Measurements from ENCODE around the gene TFCP2L1.
A peak's percentile ranks its signal among the peaks of the same experiment; 100 is the strongest.
"Not testable (repeated sequence)": the region's sequence is repeated elsewhere in the genome, so short reads cannot be mapped to it uniquely, and the experiment has no call there.

Gene TFCP2L1

DNA sequence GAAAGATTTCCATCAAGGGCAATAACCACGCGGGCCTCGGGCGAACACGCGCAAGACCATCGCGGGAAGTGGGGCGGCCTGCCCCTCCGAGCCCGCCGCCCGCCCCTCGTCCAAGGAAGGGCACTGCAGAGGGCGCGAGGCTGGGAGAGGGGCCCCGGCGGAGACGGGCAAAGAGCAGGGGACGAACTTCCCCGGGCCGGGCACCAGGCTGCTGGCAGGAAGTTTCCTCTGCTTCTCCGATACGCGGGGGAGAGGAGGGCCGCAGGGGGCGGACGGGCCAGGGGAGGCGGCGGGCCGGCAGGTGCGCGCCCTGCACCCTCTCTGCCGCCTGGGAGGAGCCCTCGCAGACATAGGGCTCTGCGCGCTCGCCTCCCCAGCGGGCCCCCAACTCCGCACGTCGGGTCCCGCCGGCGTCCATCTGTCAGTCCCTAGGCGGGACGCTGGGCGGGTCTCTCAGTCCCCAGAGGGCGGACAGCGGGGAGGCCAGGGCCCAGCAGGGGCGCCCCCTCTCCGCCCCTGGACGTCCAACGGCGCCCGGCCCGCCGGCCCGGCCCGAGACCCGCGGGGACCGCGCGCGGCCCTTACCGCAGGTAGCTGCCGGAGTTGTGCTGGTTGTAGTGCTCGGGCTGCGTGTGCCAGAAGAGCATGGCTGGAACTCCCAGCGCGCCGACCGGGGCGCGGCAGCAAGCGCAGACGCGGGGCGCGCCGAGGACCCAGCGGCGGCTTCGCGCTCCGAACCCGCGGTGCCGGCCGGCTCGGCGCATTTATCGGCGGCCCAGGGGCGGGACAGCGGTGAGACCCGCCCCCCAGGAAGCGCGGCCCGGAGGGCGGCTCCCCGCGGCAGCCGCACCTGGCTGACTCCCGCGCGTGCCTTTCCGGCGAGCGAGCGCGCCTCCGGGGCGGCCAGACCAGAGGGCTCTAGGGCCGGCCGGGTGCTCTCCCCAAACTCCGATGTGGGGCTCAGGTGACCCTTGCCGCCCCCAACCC is at the start of gene TFCP2L1:
Gene TFCP2L1 (minus strand): TSS at position 740 of the 987 bp plus-strand sequence. CDS start 93 bp downstream, at position 647.
- DNase-seq (ENCODE audit: low spot score in 2 of 2) (peak; percentile 14 to 52), ATAC-seq (ENCODE audit: low read depth) (peak; percentile 84)
- no peaks in the 10 kb centered on the region for H3K9me3 Mint-ChIP-seq
- H3K27ac Mint-ChIP-seq = peak within 1 kb of the TSS; percentile 92
- H3K27me3 Mint-ChIP-seq = peaks cover 7% of the 10 kb centered on the region
- peak within 1 kb of the TSS; percentile 85 for H3K4me3 Mint-ChIP-seq
- H3K4me1 Mint-ChIP-seq = peaks cover 13% of the 10 kb centered on the region
- H3K36me3 Mint-ChIP-seq = no peaks in the 10 kb centered on the region

DNA sequence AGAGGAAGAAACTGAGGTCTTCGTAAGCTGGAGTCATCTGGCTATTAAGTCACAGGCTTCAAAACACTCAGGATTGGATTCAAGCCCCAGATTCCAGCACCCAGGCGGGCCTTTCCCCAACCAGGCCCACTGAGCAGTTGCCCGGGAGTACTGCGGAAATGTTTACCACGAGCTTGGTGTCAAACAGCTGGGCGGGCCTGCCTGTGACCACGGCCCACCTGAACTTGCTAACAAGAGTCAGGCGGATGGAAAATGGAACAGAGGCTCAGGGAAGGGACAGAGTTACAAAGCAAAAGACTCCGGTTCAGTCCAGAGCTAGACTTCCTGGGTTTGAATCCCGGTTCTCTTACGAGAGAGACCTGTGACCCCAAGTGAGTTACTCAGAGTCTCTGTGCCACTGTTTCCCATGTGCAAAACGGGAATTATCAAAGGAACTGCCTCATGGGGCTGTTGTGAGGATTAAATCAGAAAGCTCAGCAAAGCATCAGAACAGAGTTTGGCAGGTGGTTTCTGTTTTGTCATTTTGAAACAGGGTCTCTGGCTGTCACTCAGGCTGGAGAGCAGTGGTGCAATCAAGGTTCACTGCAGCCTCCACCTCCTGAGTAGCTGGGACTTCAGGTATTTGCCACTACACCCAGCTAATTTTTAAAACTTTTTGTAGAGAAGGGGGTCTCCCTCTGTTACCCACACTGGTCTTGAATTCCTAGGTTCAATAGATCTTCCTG is 49.0 kb upstream of the TFCP2L1 start:
- ATAC-seq (ENCODE audit: low read depth) (no peak), DNase-seq (ENCODE audit: low spot score in 2 of 2) (no peak)
- Mint-ChIP-seq H3K4me3 (no peak overlapping the region), H3K27ac (no peak overlapping the region), H3K9me3 (no peaks in the 10 kb centered on the region), H3K4me1 (no peaks in the 10 kb centered on the region), H3K27me3 (peaks cover 9% of the 10 kb centered on the region), H3K36me3 (peaks cover 2% of the 10 kb centered on the region)

DNA sequence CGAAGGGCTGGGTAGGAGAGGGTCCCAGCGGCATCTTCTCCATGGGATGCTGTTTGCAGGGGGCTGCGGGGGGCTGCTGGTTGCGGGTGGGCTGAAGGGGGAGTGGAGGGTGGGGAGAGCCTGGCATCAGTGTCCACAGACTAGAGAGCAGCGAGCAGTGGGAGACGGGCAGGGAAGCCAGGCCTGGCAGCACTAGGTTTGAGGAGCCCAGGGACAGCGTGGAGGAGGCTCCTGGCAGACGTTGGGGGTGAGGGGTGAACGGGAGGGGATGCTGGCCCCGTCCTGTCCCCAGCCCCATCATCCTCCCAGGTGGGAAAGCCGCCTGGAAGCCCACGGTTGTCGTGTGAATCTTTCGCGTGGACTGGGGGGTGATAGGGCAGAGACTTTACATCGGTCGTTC is 48.2 kb upstream of the TFCP2L1 start:
- peaks cover 2% of the 10 kb centered on the region for H3K36me3 Mint-ChIP-seq
- peaks cover 9% of the 10 kb centered on the region for H3K27me3 Mint-ChIP-seq
- no peak for ATAC-seq (ENCODE audit: low read depth)
- no peaks in the 10 kb centered on the region for H3K4me1 Mint-ChIP-seq
- H3K27ac Mint-ChIP-seq = no peak overlapping the region
- DNase-seq (ENCODE audit: low spot score in 2 of 2) = no peak
- H3K4me3 Mint-ChIP-seq = no peak overlapping the region
- no peaks in the 10 kb centered on the region for H3K9me3 Mint-ChIP-seq

DNA sequence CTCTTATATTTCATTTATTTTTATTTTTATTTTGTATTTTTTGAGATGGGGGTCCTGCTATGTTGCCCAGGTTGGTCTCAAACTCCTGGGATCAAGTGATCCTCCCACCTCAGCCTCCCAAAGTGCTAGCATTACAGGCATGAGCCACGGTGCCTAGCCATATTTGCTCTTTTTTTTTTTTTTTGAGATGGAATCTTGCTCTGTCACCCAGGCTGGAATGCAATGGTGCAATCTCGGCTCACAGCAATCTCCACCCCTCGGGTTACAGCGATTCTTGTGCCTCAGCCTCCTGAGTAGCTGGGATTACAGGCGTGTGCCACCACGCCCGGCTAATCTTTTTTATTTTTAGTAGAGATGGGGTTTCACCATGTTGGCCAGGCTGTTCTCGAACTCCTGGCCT is 46.3 kb upstream of the TFCP2L1 start:
- H3K36me3 Mint-ChIP-seq; H3K9me3 Mint-ChIP-seq; DNase-seq (ENCODE audit: low spot score in 2 of 2); ATAC-seq (ENCODE audit: low read depth); H3K4me1 Mint-ChIP-seq; H3K4me3 Mint-ChIP-seq; H3K27me3 Mint-ChIP-seq; H3K27ac Mint-ChIP-seq: not testable (repeated sequence)

DNA sequence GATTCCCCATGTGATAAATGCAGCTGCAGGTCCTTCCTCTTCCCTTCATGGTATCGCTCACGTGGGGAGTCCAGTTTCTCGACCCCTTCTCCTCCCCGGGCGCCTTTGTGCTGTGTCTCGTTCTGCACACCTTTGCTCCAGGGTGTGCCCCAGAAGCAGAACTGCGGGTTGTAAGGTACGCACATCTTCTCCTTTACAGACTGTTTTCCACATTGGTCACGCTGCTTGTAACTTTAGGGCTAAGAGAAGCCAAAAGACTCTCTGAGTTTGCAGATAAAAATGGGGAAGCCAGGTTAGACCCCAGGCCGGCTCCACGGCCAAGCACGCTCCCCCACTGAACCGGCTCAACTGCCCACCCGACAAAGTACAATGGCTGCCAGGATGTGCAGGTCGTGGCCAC is 45.9 kb upstream of the TFCP2L1 start:
- ATAC-seq (ENCODE audit: low read depth) = no peak
- Mint-ChIP-seq H3K4me3 (no peak overlapping the region), H3K36me3 (no peaks in the 10 kb centered on the region), H3K27me3 (peaks cover 9% of the 10 kb centered on the region), H3K4me1 (no peaks in the 10 kb centered on the region), H3K9me3 (no peaks in the 10 kb centered on the region), H3K27ac (no peak overlapping the region)
- no peak for DNase-seq (ENCODE audit: low spot score in 2 of 2)

DNA sequence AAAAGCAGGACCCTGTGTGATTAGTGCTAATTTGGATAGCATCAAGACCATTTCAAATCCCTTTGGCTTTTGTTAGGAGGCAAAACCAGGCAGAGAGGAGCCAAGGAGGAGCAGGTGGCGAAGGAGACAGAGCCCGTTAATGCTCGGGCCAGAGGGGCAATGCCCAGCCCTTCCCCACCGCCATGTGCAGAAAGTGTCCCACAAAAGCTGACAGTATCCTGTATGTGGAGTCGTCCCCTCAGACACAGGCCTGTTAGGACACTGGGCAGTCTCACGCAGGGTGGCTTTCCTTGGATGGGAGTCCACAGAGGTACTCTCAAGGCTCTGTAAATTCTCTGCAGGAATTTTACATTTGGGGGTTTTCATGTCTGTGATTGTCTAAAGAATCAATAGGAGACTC is 44.8 kb upstream of the TFCP2L1 start:
- Mint-ChIP-seq H3K27ac (no peak overlapping the region), H3K4me1 (no peaks in the 10 kb centered on the region), H3K4me3 (no peak overlapping the region), H3K9me3 (no peaks in the 10 kb centered on the region), H3K36me3 (no peaks in the 10 kb centered on the region), H3K27me3 (peaks cover 12% of the 10 kb centered on the region)
- DNase-seq (ENCODE audit: low spot score in 2 of 2) (no peak), ATAC-seq (ENCODE audit: low read depth) (no peak)

- no peak overlapping the region for H3K27ac Mint-ChIP-seq
- H3K36me3 Mint-ChIP-seq = no peaks in the 10 kb centered on the region
- no peak for DNase-seq (ENCODE audit: low spot score in 2 of 2)
- no peak overlapping the region for H3K4me3 Mint-ChIP-seq
- H3K4me1 Mint-ChIP-seq = no peaks in the 10 kb centered on the region
- H3K9me3 Mint-ChIP-seq = no peaks in the 10 kb centered on the region
- H3K27me3 Mint-ChIP-seq = peaks cover 12% of the 10 kb centered on the region
- ATAC-seq (ENCODE audit: low read depth) = no peak
Measured at GRCh38 chr2:121326628-121327027, 41.6 kb upstream of the TFCP2L1 start.

- no peaks in the 10 kb centered on the region for H3K4me1 Mint-ChIP-seq
- ATAC-seq (ENCODE audit: low read depth) = no peak
- H3K27me3 Mint-ChIP-seq = peaks cover 7% of the 10 kb centered on the region
- DNase-seq (ENCODE audit: low spot score in 2 of 2) = no peak
- H3K36me3 Mint-ChIP-seq = no peaks in the 10 kb centered on the region
- H3K27ac Mint-ChIP-seq = no peak overlapping the region
- H3K4me3 Mint-ChIP-seq = no peak overlapping the region
- no peaks in the 10 kb centered on the region for H3K9me3 Mint-ChIP-seq
Measured at GRCh38 chr2:121324601-121325000, 39.6 kb upstream of the TFCP2L1 start.

DNA sequence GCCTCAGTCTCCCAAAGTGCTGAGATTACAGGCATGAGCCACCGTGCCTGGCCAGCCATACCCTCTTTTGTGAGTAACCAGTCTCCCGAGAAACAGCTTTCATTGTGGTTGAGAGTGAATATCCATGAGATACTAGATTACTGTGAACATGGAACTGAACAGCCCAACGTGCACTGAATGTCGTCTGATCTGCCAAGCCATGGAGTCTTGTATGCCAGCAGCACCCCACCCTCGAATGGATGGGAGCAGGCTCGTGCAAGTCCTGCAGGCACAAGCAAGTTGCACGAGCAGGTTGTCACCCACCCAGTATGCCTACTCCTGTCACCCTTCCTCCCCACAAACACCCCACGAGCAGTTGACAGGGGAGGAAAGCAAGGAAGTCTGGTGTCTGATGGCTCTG is 36.5 kb upstream of the TFCP2L1 start:
- ATAC-seq (ENCODE audit: low read depth) = no peak
- Mint-ChIP-seq H3K27ac (no peak overlapping the region), H3K27me3 (peaks cover 3% of the 10 kb centered on the region), H3K4me1 (no peaks in the 10 kb centered on the region), H3K9me3 (no peaks in the 10 kb centered on the region), H3K4me3 (no peak overlapping the region), H3K36me3 (no peaks in the 10 kb centered on the region)
- DNase-seq (ENCODE audit: low spot score in 2 of 2) = no peak

GRCh38 chr2:121319941-121320340 is 34.9 kb upstream of the TFCP2L1 start:
- DNase-seq (ENCODE audit: low spot score in 2 of 2) (no peak), ATAC-seq (ENCODE audit: low read depth) (no peak)
- Mint-ChIP-seq H3K9me3 (no peaks in the 10 kb centered on the region), H3K27me3 (no peaks in the 10 kb centered on the region), H3K4me3 (no peak overlapping the region), H3K27ac (no peak overlapping the region), H3K36me3 (no peaks in the 10 kb centered on the region), H3K4me1 (no peaks in the 10 kb centered on the region)

GRCh38 chr2:121316986-121317385 is 32.0 kb upstream of the TFCP2L1 start:
- no peak overlapping the region for H3K27ac Mint-ChIP-seq
- no peak overlapping the region for H3K4me3 Mint-ChIP-seq
- H3K9me3 Mint-ChIP-seq = no peaks in the 10 kb centered on the region
- DNase-seq (ENCODE audit: low spot score in 2 of 2) (no peak), ATAC-seq (ENCODE audit: low read depth) (no peak)
- H3K36me3 Mint-ChIP-seq = no peaks in the 10 kb centered on the region
- H3K27me3 Mint-ChIP-seq = no peaks in the 10 kb centered on the region
- H3K4me1 Mint-ChIP-seq = no peaks in the 10 kb centered on the region

DNA sequence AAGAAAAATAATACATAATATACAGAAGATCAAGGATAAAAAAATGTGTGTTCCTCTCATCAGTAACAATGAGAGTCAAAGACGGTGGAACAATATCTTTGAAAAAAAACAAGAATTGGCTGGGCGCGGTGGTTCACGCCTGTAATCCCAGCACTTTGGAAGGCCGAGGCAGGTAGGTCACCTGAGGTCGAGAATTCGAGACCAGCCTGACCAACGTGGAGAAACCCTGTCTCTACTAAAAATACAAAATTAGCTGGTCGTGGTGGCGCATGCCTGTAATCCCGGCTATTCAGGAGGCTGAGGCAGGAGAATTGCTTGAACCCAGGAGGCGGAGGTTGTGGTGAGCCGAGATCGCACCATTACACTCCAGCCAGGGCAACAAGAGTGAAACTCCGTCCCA is 28.7 kb upstream of the TFCP2L1 start:
- not testable (repeated sequence) for H3K4me1 Mint-ChIP-seq; ATAC-seq (ENCODE audit: low read depth); H3K4me3 Mint-ChIP-seq; H3K27ac Mint-ChIP-seq; H3K36me3 Mint-ChIP-seq; H3K27me3 Mint-ChIP-seq; H3K9me3 Mint-ChIP-seq; DNase-seq (ENCODE audit: low spot score in 2 of 2)

DNA sequence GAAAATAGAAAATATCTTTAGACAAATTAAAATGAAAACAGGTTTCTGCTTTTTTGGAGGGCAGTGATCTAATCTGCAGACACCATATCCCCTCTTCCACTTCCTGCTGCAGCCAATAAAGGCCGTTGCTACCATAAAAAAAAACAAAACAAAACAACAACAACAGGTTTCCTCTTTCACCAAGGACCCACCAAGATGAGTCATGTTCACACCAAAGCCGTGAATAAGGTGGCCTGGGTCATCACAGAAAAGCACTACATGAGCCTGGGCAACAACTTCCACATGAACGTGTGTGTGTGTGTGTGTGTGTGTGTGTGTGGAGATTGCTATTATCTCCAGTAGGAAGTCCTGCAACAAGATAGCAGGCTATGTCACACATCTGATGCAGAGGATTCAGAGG is 24.8 kb upstream of the TFCP2L1 start:
- Mint-ChIP-seq H3K27me3 (peaks cover 10% of the 10 kb centered on the region), H3K4me3 (no peak overlapping the region), H3K27ac (no peak overlapping the region), H3K4me1 (no peaks in the 10 kb centered on the region), H3K36me3 (no peaks in the 10 kb centered on the region), H3K9me3 (peaks cover 4% of the 10 kb centered on the region)
- no peak for ATAC-seq (ENCODE audit: low read depth)
- no peak for DNase-seq (ENCODE audit: low spot score in 2 of 2)

DNA sequence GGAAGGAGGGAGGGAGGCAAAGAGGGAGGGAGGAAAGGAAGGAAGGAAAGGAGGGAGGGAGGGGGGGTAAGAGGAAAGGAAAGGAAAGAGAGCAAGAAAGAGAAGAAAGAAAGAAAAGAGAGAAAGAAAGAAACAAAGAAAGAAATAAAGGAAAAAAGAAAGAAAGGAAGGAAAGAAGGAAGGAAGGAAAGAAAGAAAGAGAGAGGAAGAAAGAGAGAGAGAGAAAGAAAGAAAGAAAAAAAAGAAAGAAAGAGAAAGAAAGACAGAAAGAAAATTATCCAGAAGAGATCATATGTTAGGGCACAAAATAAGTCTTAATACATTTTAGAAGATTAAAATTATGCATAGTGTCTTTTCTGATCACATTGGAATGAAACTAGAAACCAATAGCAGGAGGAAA is 24.3 kb upstream of the TFCP2L1 start:
- Mint-ChIP-seq H3K27me3 (peaks cover 10% of the 10 kb centered on the region), H3K4me1 (no peaks in the 10 kb centered on the region), H3K4me3 (no peak overlapping the region), H3K27ac (no peak overlapping the region), H3K36me3 (no peaks in the 10 kb centered on the region), H3K9me3 (peaks cover 4% of the 10 kb centered on the region)
- ATAC-seq (ENCODE audit: low read depth) = no peak
- DNase-seq (ENCODE audit: low spot score in 2 of 2) = no peak

Data from memory B cell (primary cell).